NCI-H510A treated with DMSO at 0.1 percent for 48 hours (cell line): ENCODE results near the gene FAM81B.

Source experiments
- DNase-seq: peaks from one replicate; lab custom pipeline; 2025; lab: John Stamatoyannopoulos, UW

Gene FAM81B

GRCh38 chr5:95401626-95402025 is 10.5 kb downstream of the FAM81B start:
- no peak for DNase-seq

GRCh38 chr5:95403996-95404395 is 12.8 kb downstream of the FAM81B start:
- DNase-seq = no peak

GRCh38 chr5:95406426-95407090 is 15.4 kb downstream of the FAM81B start:
- no peak for DNase-seq

- DNase-seq = no peak
Observed at GRCh38 chr5:95410279-95410678, 19.1 kb downstream of the FAM81B start.

GRCh38 chr5:95411474-95411873 is 20.3 kb downstream of the FAM81B start:
- no peak for DNase-seq

GRCh38 chr5:95414451-95414850 is 23.3 kb downstream of the FAM81B start:
- DNase-seq = no peak

- DNase-seq = no peak
Observed at GRCh38 chr5:95417971-95418370, 26.8 kb downstream of the FAM81B start.

- no peak for DNase-seq
Observed at GRCh38 chr5:95422838-95423237, 31.7 kb downstream of the FAM81B start.

- no peak for DNase-seq
Observed at GRCh38 chr5:95424016-95424415, 32.9 kb downstream of the FAM81B start.

- DNase-seq = no peak
Observed at GRCh38 chr5:95424526-95424925, 33.4 kb downstream of the FAM81B start.

- no peak for DNase-seq
Observed at GRCh38 chr5:95426227-95426626, 35.1 kb downstream of the FAM81B start.

GRCh38 chr5:95432779-95433178 is 41.6 kb downstream of the FAM81B start:
- no peak for DNase-seq

- no peak for DNase-seq
Observed at GRCh38 chr5:95439801-95440493, 48.8 kb downstream of the FAM81B start.

- DNase-seq = no peak
Observed at GRCh38 chr5:95440825-95441224, 49.7 kb downstream of the FAM81B start.

GRCh38 chr5:95441636-95442035 is 50.5 kb downstream of the FAM81B start:
- DNase-seq = no peak

- DNase-seq = no peak
Observed at GRCh38 chr5:95445442-95445841, 54.3 kb downstream of the FAM81B start.

- DNase-seq = no peak
Observed at GRCh38 chr5:95445995-95446394, 54.8 kb downstream of the FAM81B start.

GRCh38 chr5:95446560-95447221 is 55.5 kb downstream of the FAM81B start:
- no peak for DNase-seq

GRCh38 chr5:95447961-95448360 is 56.8 kb downstream of the FAM81B start:
- DNase-seq = no peak

- DNase-seq = no peak
Observed at GRCh38 chr5:95448789-95449188, 57.6 kb downstream of the FAM81B start.

GRCh38 chr5:95449460-95449859 is 58.3 kb downstream of the FAM81B start:
- no peak for DNase-seq

GRCh38 chr5:95454536-95454935 is 63.4 kb downstream of the FAM81B start:
- no peak for DNase-seq

- no peak for DNase-seq
Observed at GRCh38 chr5:95460665-95461064, 69.5 kb downstream of the FAM81B start.
